Epithelial cell of proximal tubule (primary cell): ENCODE measurements around the gene ENOX1. TPM values are rescaled to one million over a fixed set of nuclear protein-coding genes. Genes with fewer than 3 reads are reported as not detected.

Experiments
- DNase-seq: peaks from one replicate; pipeline ENCODE4 v3.0.0-alpha.2; 2011; ENCODE audit warnings: low read depth
- H3K4me3 ChIP-seq: 2 replicates; pipeline ENCODE4 v1.5.1; 2011; ENCODE audit warnings: low read depth, mild to moderate bottlenecking, low read length
- total RNA-seq: library from RNA; depleted of rRNA; stranded (reverse); fragments of >200 nt; gene quantifications from 2 replicates; pipeline ENCODE4 v1.2.3, GENCODE V29; 2015
- TF ChIP-seq, protein P1 (sequence below): conservative IDR thresholded peaks from 2 replicates; pipeline ENCODE4 v1.5.1; 2012; ENCODE audit warnings: low read depth, mild to moderate bottlenecking, low read length

Gene ENOX1
- total RNA-seq, 1 donor from 2014 or later: 0.17 TPM

DNA sequence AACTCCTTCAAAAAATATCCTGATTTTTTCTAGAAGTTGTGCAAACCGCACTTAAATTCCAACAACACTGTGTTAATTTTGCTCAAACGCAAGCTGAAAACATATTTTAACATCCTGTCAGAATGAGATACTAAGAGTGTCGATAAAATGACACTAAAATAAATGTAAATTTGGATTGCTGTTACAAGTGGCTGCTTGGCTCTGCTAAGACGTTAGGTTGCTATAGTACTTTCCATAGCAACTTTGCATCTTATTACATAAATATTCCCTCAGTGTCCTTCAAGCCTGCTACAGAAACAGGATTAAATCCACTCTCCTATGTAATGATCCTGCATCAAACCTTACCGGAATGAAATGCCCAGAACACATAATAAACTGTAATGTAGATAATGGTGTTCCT lies 471.2 kb downstream of the ENOX1 start:
- TF ChIP-seq, protein P1, sequence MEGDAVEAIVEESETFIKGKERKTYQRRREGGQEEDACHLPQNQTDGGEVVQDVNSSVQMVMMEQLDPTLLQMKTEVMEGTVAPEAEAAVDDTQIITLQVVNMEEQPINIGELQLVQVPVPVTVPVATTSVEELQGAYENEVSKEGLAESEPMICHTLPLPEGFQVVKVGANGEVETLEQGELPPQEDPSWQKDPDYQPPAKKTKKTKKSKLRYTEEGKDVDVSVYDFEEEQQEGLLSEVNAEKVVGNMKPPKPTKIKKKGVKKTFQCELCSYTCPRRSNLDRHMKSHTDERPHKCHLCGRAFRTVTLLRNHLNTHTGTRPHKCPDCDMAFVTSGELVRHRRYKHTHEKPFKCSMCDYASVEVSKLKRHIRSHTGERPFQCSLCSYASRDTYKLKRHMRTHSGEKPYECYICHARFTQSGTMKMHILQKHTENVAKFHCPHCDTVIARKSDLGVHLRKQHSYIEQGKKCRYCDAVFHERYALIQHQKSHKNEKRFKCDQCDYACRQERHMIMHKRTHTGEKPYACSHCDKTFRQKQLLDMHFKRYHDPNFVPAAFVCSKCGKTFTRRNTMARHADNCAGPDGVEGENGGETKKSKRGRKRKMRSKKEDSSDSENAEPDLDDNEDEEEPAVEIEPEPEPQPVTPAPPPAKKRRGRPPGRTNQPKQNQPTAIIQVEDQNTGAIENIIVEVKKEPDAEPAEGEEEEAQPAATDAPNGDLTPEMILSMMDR: no peak
- no peak for DNase-seq
- no peak overlapping the region for H3K4me3 ChIP-seq

DNA sequence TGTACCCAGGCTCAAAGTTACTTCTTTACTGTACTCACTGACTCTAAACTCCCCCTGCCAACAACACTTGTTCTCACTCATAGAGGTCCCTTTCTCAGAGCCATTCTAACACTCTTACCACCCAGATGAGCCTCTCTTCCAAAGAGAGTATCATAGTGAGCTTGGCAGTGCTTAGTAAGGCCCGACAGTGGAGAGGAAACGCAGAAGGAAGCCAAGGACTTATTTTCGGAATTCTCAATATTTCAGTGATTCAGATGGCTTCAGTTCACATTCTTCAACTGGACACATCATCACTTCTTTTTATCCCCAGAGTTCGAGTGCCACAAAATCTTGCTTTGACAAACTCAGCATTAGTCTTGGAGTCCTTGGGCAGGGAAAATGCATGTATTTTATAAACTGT lies 477.5 kb downstream of the ENOX1 start:
- TF ChIP-seq, protein P1: no peak
- DNase-seq: no peak
- H3K4me3 ChIP-seq: no peak overlapping the region

DNA sequence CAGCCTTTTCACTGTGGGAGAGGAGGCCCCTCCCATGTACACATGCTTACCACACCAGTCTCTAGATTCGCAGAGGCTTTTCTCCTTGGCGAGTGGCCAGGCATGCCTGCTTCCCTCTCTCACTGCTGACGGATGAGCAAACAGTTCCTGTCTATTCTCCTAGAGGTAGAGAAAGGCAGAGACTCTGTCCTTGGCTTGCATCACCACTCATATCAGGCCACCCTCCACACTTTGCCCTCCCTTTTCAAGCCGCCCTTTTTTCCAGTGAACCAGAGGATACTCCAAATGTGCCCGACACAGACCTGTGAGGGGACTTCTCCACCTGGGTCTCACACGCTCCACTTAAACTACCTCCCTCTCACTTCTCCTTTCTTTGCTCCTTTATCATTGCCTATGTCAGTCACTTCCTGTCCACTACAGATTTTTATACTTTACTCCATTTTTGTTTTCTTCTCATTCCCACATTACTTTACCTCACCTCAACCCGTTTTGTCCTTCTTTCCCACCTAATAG lies 478.8 kb downstream of the ENOX1 start:
- no peak overlapping the region for H3K4me3 ChIP-seq
- TF ChIP-seq, protein P1: no peak
- DNase-seq: peak; percentile 63

DNA sequence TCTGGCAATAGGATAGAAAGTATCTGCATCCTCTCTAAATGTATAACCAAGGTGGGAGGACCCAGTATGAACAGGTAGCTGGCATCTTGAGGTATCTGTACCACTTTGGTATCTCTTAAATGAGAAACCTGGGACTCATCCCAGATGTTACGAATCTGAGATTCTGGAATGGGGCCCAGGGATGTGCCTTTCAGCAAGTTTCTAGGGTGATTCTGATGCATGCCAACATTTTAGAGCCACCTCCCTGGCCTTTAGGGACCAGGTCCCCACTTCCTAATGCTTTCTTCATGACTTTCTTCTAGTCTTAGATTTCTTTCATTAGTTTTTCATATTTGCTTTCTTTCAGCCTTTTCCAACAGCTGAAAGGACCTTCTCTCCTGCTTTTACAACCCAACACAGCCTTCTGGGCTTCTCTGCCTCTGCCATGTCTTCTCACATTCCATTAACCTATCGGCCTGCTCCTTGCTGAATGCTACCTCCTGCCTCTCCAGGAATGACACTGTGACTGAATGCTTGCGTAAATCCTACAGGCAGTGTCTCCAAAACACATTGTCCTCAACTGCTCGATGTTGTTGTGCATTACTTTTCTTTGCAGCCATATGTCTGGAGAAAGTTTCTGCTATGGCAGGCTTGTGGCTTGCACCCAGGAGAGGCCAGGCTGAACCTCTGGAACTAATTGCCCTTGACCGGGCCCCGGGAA lies 479.4 kb downstream of the ENOX1 start:
- peak; percentile 32 for DNase-seq
- no peak overlapping the region for H3K4me3 ChIP-seq
- TF ChIP-seq, protein P1: no peak

DNA sequence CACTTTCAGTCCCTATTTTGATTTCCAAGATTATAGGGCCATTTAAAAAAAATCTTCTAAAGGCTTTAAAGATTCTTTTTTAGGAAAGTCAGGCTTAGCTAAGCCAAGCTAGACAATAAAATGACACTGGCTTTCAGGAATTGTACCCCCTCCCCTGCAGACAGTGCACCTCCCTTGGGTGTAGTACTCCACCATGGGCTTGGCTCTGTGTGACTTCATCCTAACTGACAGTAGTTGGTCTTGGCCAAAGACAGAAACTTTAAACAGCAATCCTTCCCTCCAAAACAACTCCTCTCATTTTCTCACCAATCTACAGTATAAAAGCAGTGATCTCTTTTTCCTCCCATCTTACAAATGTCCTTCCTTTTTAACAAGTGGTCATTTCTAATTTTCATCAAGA lies 480.4 kb downstream of the ENOX1 start:
- DNase-seq: no peak
- H3K4me3 ChIP-seq: no peak overlapping the region
- TF ChIP-seq, protein P1: no peak

DNA sequence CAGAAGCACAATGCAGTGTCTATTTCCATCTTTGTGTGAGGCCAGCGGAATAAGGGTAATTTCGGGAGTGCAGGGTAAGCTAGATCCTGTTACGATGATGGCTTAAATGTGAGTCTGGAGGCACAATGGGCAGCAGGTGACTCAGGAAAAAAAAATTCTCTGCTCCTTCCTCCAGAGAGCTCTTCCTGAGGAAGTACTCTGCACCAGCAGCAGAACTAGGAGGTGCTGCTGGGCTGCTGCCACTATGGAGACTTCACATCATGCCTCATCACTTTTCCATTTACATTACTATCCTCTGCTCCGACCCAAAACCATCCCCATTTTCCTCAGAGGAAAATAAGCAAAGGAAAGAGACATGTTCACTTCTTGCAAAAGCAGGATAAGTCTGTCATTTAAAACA lies 481.4 kb downstream of the ENOX1 start:
- no peak for DNase-seq
- TF ChIP-seq, protein P1: no peak
- H3K4me3 ChIP-seq: no peak overlapping the region

DNA sequence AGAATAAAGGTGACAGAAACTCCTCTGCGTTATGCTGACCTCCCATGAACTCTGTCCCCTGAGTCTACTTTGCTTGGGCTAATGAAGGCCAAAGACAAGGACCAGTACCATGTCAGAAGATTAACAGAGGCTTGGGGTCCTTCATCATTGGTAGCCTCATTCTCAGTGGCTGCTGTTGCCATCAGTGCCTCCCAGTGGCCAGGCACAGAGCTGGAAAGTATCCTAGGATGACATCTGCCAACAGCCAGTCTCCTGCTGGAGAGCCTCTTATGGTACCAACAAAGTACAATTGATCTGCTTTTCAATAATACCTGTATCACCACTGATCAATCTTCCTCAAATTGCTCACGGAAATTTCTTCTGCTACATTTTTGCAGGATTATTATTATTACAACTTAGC lies 481.8 kb downstream of the ENOX1 start:
- H3K4me3 ChIP-seq: no peak overlapping the region
- TF ChIP-seq, protein P1: peak; percentile 20
- DNase-seq: no peak
